Suprapubic skin (tissue), 4 donors: ENCODE measurements around the gene THTPA. TPM values are rescaled to one million over a fixed set of nuclear protein-coding genes. Genes with fewer than 3 reads are reported as not detected.

Experiments used
- DNase-seq, 2 donors: peaks; one replicate each; pipeline ENCODE4 v3.0.0-alpha.2; 2019; ENCODE audit warnings: low spot score in 2 of 2
- H3K27ac ChIP-seq: fragments of 200-600 bp; sonication (generic); one replicate; pipeline ENCODE4 v1.5.1; 2019
- H3K27me3 ChIP-seq: fragments of 200-600 bp; sonication (generic); one replicate; pipeline ENCODE4 v1.5.1; 2019
- H3K36me3 ChIP-seq: fragments of 200-600 bp; sonication (generic); one replicate; pipeline ENCODE4 v1.5.1; 2019
- H3K4me1 ChIP-seq: fragments of 200-600 bp; sonication (generic); one replicate; pipeline ENCODE4 v1.5.1; 2019
- H3K4me3 ChIP-seq: fragments of 200-600 bp; sonication (generic); one replicate; pipeline ENCODE4 v1.5.1; 2019; ENCODE audit warnings: mild to moderate bottlenecking
- H3K9me3 ChIP-seq: fragments of 200-600 bp; sonication (generic); one replicate; pipeline ENCODE4 v1.5.1; 2019
- EP300 ChIP-seq: sonication (generic); formaldehyde crosslinking; IDR thresholded peaks from one replicate; pipeline ENCODE4 v1.6.1; 2017; ENCODE audit warnings: antibody characterized with exemption
- POLR2A ChIP-seq, 2 donors: fragments of 450-650 bp; IDR thresholded peaks; one replicate each; pipeline ENCODE4 v1.6.1; 2017; ENCODE audit warnings: antibody characterized with exemption in 2 of 2, mild to moderate bottlenecking in 2 of 2, moderate library complexity in 2 of 2
- POLR2AphosphoS5 ChIP-seq, 3 donors: sonication (generic); formaldehyde crosslinking; IDR thresholded peaks; one replicate each; pipeline ENCODE4 v1.6.1; 2017; ENCODE audit warnings: antibody characterized with exemption in 3 of 3
- WGBS: methylation state at CpG from one replicate; pipeline ENCODE4 v1.1.5; 2018; 5-methylcytosine and 5-hydroxymethylcytosine counted together
- total RNA-seq, 4 donors: library from RNA; depleted of rRNA; stranded (reverse); fragments of >200 nt; gene quantifications; one replicate each; pipeline ENCODE4 v1.1.0, GENCODE V29; 2016
- TF ChIP-seq, protein P1 (sequence below), 2 donors: fragments of 200-600 bp in 1 of 2; fragments of 450-650 bp in 1 of 2; sonication (generic) in 1 of 2; IDR thresholded peaks; one replicate each; pipeline ENCODE4 v1.5.1; 2016 to 2019; ENCODE audit warnings: antibody characterized with exemption in 2 of 2, mild to moderate bottlenecking in 1 of 2, moderate library complexity in 1 of 2

The THTPA gene
- total RNA-seq, 4 donors from 2014 or later = 7.0 to 16.7 (median 11.8) TPM

GRCh38 chr14:23561259-23561658, 5.2 kb downstream of the THTPA start:
- Histone ChIP-seq H3K4me3 (no peak overlapping the region), H3K36me3 (peaks cover 54% of the 10 kb centered on the region), H3K27me3 (no peaks in the 10 kb centered on the region), H3K4me1 (peaks cover 22% of the 10 kb centered on the region), H3K27ac (no peak overlapping the region), H3K9me3 (no peaks in the 10 kb centered on the region)
- TF ChIP-seq POLR2A (IDR thresholded peaks at IDR 0.05) (no peak), POLR2AphosphoS5 (IDR thresholded peaks at IDR 0.05) (no peak), EP300 (no peak)
- TF ChIP-seq, protein P1, sequence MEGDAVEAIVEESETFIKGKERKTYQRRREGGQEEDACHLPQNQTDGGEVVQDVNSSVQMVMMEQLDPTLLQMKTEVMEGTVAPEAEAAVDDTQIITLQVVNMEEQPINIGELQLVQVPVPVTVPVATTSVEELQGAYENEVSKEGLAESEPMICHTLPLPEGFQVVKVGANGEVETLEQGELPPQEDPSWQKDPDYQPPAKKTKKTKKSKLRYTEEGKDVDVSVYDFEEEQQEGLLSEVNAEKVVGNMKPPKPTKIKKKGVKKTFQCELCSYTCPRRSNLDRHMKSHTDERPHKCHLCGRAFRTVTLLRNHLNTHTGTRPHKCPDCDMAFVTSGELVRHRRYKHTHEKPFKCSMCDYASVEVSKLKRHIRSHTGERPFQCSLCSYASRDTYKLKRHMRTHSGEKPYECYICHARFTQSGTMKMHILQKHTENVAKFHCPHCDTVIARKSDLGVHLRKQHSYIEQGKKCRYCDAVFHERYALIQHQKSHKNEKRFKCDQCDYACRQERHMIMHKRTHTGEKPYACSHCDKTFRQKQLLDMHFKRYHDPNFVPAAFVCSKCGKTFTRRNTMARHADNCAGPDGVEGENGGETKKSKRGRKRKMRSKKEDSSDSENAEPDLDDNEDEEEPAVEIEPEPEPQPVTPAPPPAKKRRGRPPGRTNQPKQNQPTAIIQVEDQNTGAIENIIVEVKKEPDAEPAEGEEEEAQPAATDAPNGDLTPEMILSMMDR (IDR thresholded peaks at IDR 0.05) = no peak
- no peak for DNase-seq
- 81% methylated on average over 2 of the region's 2 CpGs for WGBS

DNA sequence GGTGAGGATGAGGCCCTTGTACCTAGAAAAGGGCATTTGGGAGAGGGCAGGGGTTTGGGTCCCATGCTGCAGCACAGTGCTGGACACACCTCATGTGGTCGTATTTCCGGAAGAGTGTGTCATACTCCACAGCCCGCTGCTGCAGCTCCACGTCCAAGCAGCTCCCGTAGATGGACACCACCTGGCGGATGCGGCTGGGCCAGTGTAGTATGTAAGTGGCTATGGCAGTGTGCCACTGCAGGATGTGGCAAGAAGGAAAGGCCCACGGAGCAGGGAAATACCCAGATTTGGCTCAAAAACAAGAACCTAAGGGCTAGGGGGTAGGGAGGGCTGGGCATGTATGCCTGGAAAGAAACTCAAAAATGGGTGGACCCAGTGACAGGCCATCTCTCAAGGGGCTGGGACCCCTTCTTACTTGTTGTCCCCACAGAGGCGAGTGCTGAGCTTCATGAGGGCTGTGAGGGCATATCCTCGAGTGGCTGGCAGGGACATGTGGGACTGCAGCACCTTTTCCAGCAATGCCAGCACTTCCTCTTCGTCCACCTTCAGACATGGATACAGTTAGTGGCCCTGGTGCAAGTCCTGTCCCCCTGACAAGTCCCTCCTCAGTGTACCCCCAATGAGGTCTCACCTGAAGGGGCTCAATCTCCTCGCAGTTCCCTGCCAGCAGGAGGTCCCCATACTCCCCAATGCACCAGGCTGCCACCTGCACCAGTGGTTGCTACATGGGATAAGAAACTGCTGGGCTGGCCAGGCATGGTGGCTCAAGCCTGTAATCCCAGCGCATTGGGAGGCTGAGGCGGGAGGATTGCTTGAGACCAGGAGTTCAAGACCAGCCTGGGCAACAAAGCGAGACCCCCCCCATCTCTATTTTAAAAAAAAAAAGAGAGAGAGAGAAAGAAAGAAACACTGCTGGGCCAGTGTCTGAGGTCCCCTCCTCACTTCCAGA, 6.1 kb downstream of the THTPA start:
- no peak overlapping the region for H3K27ac ChIP-seq
- H3K9me3 ChIP-seq = no peaks in the 10 kb centered on the region
- WGBS = 73% methylated on average over 12 of the region's 15 CpGs
- H3K36me3 ChIP-seq = peaks cover 54% of the 10 kb centered on the region
- H3K27me3 ChIP-seq = no peaks in the 10 kb centered on the region
- H3K4me3 ChIP-seq = no peak overlapping the region
- peaks cover 22% of the 10 kb centered on the region for H3K4me1 ChIP-seq
- TF ChIP-seq EP300 (no peak), POLR2A (IDR thresholded peaks at IDR 0.05) (no peak), POLR2AphosphoS5 (IDR thresholded peaks at IDR 0.05) (no peak)
- TF ChIP-seq, protein P1 (IDR thresholded peaks at IDR 0.05) = no peak
- peak in 1 of 2 donors; percentile 61 for DNase-seq

DNA sequence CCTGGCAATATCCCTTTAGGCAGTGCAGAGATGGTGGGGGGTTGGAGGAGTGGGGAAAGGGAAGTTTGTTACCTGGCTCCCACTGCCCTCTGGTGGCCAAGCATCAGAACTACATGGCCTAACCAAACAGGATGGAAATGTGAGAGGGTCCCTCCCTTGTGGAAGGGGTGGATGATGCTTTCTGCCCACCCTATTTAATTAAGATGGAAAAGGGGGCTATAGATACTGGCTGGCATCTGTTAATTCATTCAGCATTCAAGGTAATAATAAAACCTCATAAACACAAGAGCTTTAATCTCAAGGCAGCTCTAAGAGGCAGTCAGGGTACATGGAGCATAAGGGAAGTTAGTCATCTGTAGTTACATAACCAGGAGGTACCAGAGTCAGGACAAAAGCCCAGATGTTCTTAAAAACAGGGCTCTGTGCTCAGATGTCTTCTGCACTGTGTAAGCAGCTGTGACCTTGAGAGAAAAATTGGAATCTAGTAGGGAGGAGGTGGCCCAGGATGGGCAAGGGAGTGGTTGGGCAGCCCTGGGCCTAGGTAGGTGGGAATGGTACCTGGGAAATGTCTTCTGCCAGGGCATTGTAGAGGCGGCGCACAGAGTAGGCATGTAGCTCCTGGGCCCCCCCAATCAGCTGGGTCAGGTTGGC, 6.9 kb downstream of the THTPA start:
- Histone ChIP-seq H3K4me3 (no peak overlapping the region), H3K9me3 (no peaks in the 10 kb centered on the region), H3K27me3 (no peaks in the 10 kb centered on the region), H3K36me3 (peaks cover 54% of the 10 kb centered on the region), H3K4me1 (peaks cover 24% of the 10 kb centered on the region), H3K27ac (no peak overlapping the region)
- DNase-seq = peak in 1 of 2 donors; percentile 67
- 93% methylated on average over 2 of the region's 2 CpGs for WGBS
- no peak for TF ChIP-seq EP300
- TF ChIP-seq, protein P1 (IDR thresholded peaks at IDR 0.05) = peak; percentile 79 to 89

GRCh38 chr14:23563473-23564180, 7.6 kb downstream of the THTPA start:
- TF ChIP-seq POLR2AphosphoS5 (IDR thresholded peaks at IDR 0.05) (no peak), EP300 (no peak), POLR2A (IDR thresholded peaks at IDR 0.05) (no peak)
- TF ChIP-seq, protein P1 (IDR thresholded peaks at IDR 0.05) = no peak
- Histone ChIP-seq H3K9me3 (no peaks in the 10 kb centered on the region), H3K4me3 (no peak overlapping the region), H3K27me3 (no peaks in the 10 kb centered on the region), H3K27ac (no peak overlapping the region), H3K4me1 (peaks cover 27% of the 10 kb centered on the region), H3K36me3 (peaks cover 48% of the 10 kb centered on the region)
- DNase-seq = no peak
- WGBS = 78% methylated on average over 13 of the region's 14 CpGs
